Measurements from ENCODE around the gene ABHD17C.

Gene ABHD17C

DNA sequence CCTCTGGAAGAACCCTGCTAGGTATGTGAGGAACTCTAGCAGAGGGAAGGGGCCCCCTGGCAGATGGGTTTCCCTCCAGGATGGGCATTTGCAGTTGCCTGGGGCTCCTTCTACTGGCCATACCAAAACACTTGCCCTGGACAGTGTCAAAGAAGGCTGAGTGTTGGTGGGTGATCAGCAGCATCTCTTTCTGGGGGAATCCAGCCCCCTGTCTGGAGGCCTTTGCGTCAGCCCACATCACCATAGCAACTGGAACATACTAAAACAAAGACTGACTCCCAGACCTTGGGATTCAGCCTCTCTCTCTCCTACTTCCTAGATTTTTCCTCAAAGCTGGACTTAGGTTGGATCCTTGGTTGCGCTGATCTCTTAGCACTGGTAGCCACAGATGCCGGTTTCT, 92.2 kb downstream of the ABHD17C start:
- no peak for DNase-seq (ENCODE audit: low read depth in 2 of 2)

DNA sequence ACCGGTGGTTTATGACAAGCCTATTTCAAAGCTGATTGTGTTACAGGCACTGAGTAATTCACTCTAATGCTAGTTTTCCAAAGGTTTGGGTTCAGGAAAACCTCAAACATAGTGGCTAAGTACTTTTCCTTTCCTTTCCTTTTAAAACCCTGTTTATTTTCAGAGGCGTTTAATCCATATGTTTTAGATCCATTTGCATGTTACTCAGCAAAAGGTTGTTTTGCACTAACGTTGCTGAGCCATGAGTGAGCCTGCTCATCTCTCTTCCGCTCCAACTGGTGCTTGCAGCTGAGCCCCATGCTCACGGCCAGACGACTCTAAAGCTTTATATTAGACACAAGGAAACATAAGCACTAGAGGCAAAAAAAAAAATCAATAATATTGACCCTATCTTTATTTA, 93.4 kb downstream of the ABHD17C start:
- no peak for DNase-seq (ENCODE audit: low read depth in 2 of 2)

GRCh38 chr15:80789296-80789695, 94.2 kb downstream of the ABHD17C start:
- no peak for DNase-seq (ENCODE audit: low read depth in 2 of 2)

DNA sequence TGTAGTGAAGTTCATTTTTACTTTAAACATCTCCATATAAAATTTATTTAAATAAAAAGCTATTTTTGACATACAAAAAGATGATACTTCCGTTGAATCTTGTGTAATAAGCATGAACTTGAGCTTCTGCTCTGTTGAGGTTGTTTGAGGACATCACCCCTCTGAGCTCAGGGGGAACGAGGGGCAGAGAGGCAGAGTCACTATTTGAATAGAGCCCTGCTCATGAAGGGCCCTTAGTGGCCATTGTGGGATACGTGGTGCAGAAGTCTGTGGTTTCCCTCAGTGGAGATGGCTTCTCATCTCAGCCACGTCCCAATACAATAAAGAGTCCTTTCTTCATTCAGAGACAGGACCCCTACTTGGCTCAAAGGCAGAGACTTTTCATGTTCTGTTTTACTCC, 94.7 kb downstream of the ABHD17C start:
- DNase-seq (ENCODE audit: low read depth in 2 of 2): no peak

- DNase-seq (ENCODE audit: low read depth in 2 of 2): no peak
Measured at GRCh38 chr15:80790236-80790635, 95.1 kb downstream of the ABHD17C start.

DNA sequence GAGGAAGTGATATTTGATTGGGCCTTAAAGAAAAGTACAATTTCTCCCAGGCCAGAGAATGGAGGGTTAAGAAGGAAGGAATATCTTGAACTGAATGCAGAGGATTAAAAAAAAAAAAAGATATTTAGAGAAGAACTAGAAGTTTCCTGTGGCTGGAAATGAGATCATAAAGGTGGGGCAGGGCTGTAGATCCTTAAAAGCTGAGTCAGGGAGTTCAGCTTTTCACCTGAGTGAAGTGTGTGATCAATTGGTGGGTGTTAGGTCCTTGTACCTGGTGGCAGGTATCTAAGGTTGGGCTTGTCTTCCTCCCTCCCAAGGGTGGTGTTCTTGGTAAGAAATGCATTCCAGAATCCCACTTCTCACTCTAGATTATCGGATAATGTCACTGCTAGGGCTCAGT, 95.9 kb downstream of the ABHD17C start:
- no peak for DNase-seq (ENCODE audit: low read depth in 2 of 2)

DNA sequence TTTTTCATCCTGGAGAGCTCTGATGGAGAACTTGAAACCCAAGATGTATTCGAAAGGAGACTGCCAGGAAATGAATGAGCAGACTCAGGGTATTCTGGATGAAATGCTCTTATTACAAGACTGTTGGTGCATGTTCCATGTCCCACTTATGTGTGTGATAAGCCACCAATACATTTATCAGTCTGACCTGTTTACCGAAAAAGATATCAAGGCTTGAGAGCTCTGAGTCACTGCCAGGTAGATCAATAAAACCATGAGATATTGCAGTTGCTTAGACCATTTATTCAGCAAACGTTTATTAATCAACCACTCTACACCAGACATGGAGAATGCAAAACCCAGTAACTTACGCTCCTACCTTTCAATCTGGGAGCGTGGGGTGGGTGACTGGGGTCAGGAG, 101.3 kb downstream of the ABHD17C start:
- DNase-seq (ENCODE audit: low read depth in 2 of 2): no peak

DNA sequence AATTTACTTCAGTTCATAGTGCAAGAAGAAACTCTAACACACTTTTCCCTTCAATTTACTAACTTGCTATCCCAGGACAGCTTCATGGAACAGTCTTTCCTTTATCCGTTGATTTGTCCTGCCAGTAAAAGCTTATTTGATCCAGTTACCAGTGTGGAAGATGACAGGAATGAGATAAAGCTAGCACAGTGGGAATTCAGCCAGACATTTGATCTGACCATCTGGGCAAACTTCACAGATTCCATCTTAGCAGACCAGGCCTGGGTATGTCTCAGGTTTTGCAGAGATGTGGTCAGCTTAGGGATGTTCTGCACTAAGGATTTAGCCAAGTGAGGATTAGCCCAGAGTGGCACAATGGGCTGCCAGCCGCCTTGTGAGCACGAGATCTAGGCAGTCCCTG, 103.8 kb downstream of the ABHD17C start:
- no peak for DNase-seq (ENCODE audit: low read depth in 2 of 2)

GRCh38 chr15:80800067-80800466, 105.0 kb downstream of the ABHD17C start:
- DNase-seq (ENCODE audit: low read depth in 2 of 2): no peak

- DNase-seq (ENCODE audit: low read depth in 2 of 2): no peak
Measured at GRCh38 chr15:80801891-80802680, 107.0 kb downstream of the ABHD17C start.

GRCh38 chr15:80803580-80804525, 108.7 kb downstream of the ABHD17C start:
- DNase-seq (ENCODE audit: low read depth in 2 of 2): peak in 1 of 2 donors; percentile 34

- DNase-seq (ENCODE audit: low read depth in 2 of 2): no peak
Measured at GRCh38 chr15:80804970-80805495, 109.9 kb downstream of the ABHD17C start.
